Heart right ventricle (tissue), 16 donors: ENCODE data around the gene TRIM2. TPM values are rescaled to one million over a fixed set of nuclear protein-coding genes. Genes with fewer than 3 reads are reported as not detected.

Experiments
- ATAC-seq, 8 donors: fragments of 200-7000 bp; cut with Tn5 transposase; one replicate each; pipeline ENCODE4 v1.9.1; 2020; ENCODE audit warnings: mild to moderate bottlenecking in 8 of 8, moderate library complexity in 8 of 8, moderate number of reproducible peaks in 1 of 8
- DNase-seq, 2 donors: peaks; one replicate each; pipeline ENCODE4 v3.0.0-alpha.2; 2020
- H3K27ac ChIP-seq, 10 donors: fragments of 200-600 bp; sonication (generic) in 2 of 10; one replicate each; pipeline versions ENCODE4 v1.5.0 to v1.8.0; 2020 to 2022; ENCODE audit warnings: mild to moderate bottlenecking in 3 of 10
- H3K27me3 ChIP-seq, 7 donors: fragments of 200-600 bp; one replicate each; pipeline ENCODE4 v1.8.0; 2021 to 2022; ENCODE audit warnings: mild to moderate bottlenecking in 2 of 7
- H3K36me3 ChIP-seq, 9 donors: fragments of 200-600 bp; sonication (generic) in 1 of 9; one replicate each; pipeline versions ENCODE4 v1.5.0 to v1.8.0; 2020 to 2022; ENCODE audit warnings: mild to moderate bottlenecking in 2 of 9
- H3K4me1 ChIP-seq, 9 donors: fragments of 200-600 bp; sonication (generic) in 1 of 9; one replicate each; pipeline versions ENCODE4 v1.5.0 to v1.8.0; 2020 to 2022; ENCODE audit warnings: mild to moderate bottlenecking in 4 of 9
- H3K4me3 ChIP-seq, 10 donors: fragments of 200-600 bp; sonication (generic) in 2 of 10; one replicate each; pipeline versions ENCODE4 v1.5.0 to v1.8.0; 2020 to 2022; ENCODE audit warnings: mild to moderate bottlenecking in 7 of 10, moderate library complexity in 2 of 10
- H3K9me3 ChIP-seq, 11 donors: fragments of 200-600 bp in 10 of 11; sonication (generic) in 2 of 11; one replicate each; pipeline versions ENCODE4 v1.5.0 to v1.8.0; 2013 to 2022; ENCODE audit warnings: mild to moderate bottlenecking in 2 of 11, control low read depth in 1 of 11, moderate library complexity in 1 of 11
- CTCF ChIP-seq, 9 donors: fragments of 200-600 bp; sonication (generic) in 2 of 9; IDR thresholded peaks; one replicate each; pipeline versions ENCODE4 v1.5.0 to v1.8.0; 2021 to 2022; ENCODE audit warnings: antibody characterized with exemption in 9 of 9, mild to moderate bottlenecking in 5 of 9, moderate library complexity in 1 of 9
- WGBS, 2 donors: extraction: QIAGEN DNeasy Blood & Tissue Kit; methylation state at CpG; one replicate each; pipeline ENCODE4 v1.1.7; 2013; ENCODE audit warnings: inconsistent platforms in 1 of 2; 5-methylcytosine and 5-hydroxymethylcytosine counted together
- intact Hi-C, 10 donors: fragments of 100-400 bp; cut with DNase I; formaldehyde crosslinking; loops; one replicate each; pipeline versions ENCODE4 v1.11.1 to v1.14.2; 2022
- polyA plus RNA-seq, 2 donors: library from polyadenylated mRNA; stranded (reverse); fragments of 200-250 nt; gene quantifications; one replicate each; pipeline ENCODE4 v1.2.3, GENCODE V29; 2013
- total RNA-seq, 10 donors: library from RNA; stranded (reverse); fragmentation: NEBNext Ultra II Directional in 3 of 10; extraction: Animal tissue kit (Norgen Biotek cat#: 25700) in 3 of 10; gene quantifications; one replicate each; pipeline versions ENCODE4 v1.2.1 to v1.2.4, GENCODE V29; 2021 to 2023
- donor health status: Arrhythmogenic right ventricular cardiomyopathy.
- donor health status: ischemic (EF 13 %, LVEDD 7.1; RV severe dilation, severe dysfunction).
- donor health status: healthy with polysubstance abuse.
- donor health status: DM: no; HTN: yes; CAD: no.
- donor health status: DM: no; HTN: no; CAD: no.
- donor health status: ischemic (EF 25% LVEDD 6.9; RV normal size, moderate dysfunction).
- donor health status: ischemic (EF 25% LVEDD 5.7; RV mildly dilated, moderate dysfunction).
- donor health status: healthy.
- donor health status: DM: yes; HTN: yes; CAD: no.
- donor health status: Ischemic cardiomyopathy.
- donor health status: ischemic (EF 35%, LVEDD 5.7; RV mildly dilated, moderate dysfunction).
- donor health status: nonischemic (EF 11% LVEDD 7.7; RV severe dilation, severe dysfunction).
- donor health status: DM: yes; HTN: yes; CAD: no.
- donor health status: PGD.
- donor health status: ischemic (EF 29% LVEDD 5.4; RV normal size, mild dysfunction).
- donor health status: nonischemic (EF 23%, LVEDD 6.1; RV moderate dilation, normal function).

TRIM2 gene
- total and polyA plus RNA-seq, 12 donors = 2.8 to 33.2 (median 20.5) TPM

GRCh38 chr4:153233761-153234371, 29.6 kb downstream of the TRIM2 start:
- ATAC-seq (peak in 4 of 8 donors; percentile 39 to 55 (median 48)), DNase-seq (no peak)
- TF ChIP-seq CTCF (IDR thresholded peaks at IDR 0.05) = no peak
- H3K27me3 ChIP-seq = no peaks in the 10 kb centered on the region
- H3K27ac ChIP-seq = peak overlapping the region in 1 of 10 donors; percentile 15
- intact Hi-C loops = loop anchor here in 1 of 10 donors (5.0 kb wide), 2 partner anchors 43 to 83 kb away; no protein-coding TSS in a partner anchor
- WGBS, 2 donors = 28 to 46% methylated on average over 5 of the region's 5 CpGs
- no peak overlapping the region for H3K4me3 ChIP-seq
- H3K36me3 ChIP-seq = peaks cover 0 to 16% (median 0%) of the 10 kb centered on the region in 9 donors
- no peaks in the 10 kb centered on the region for H3K9me3 ChIP-seq
- peaks cover 8 to 54% (median 27%) of the 10 kb centered on the region in 9 donors for H3K4me1 ChIP-seq

GRCh38 chr4:153234885-153235284, 30.6 kb downstream of the TRIM2 start:
- Histone ChIP-seq H3K4me3 (no peak overlapping the region), H3K27ac (no peak overlapping the region), H3K27me3 (no peaks in the 10 kb centered on the region), H3K9me3 (no peaks in the 10 kb centered on the region), H3K36me3 (peaks cover 0 to 21% (median 0%) of the 10 kb centered on the region in 9 donors), H3K4me1 (peaks cover 8 to 46% (median 27%) of the 10 kb centered on the region in 9 donors)
- ATAC-seq (no peak), DNase-seq (no peak)
- 89 to 95% methylated on average over 2 of the region's 2 CpGs for WGBS, 2 donors
- intact Hi-C loops = loop anchor here in 1 of 10 donors (5.0 kb wide), 2 partner anchors 42 to 82 kb away; no protein-coding TSS in a partner anchor
- no peak for TF ChIP-seq CTCF (IDR thresholded peaks at IDR 0.05)

GRCh38 chr4:153238135-153238919, 34.1 kb downstream of the TRIM2 start:
- intact Hi-C loops = no loop called here
- H3K36me3 ChIP-seq = peaks cover 0 to 29% (median 0%) of the 10 kb centered on the region in 9 donors
- TF ChIP-seq CTCF (IDR thresholded peaks at IDR 0.05) = no peak
- DNase-seq = no peak
- WGBS, 2 donors = 76 to 94% methylated on average over 5 of the region's 5 CpGs
- no peak overlapping the region for H3K4me3 ChIP-seq
- H3K4me1 ChIP-seq = peaks cover 11 to 53% (median 37%) of the 10 kb centered on the region in 9 donors
- no peaks in the 10 kb centered on the region for H3K27me3 ChIP-seq
- H3K9me3 ChIP-seq = no peaks in the 10 kb centered on the region
- ATAC-seq = no peak
- no peak overlapping the region for H3K27ac ChIP-seq

- no peak for ATAC-seq
Observed at GRCh38 chr4:153239409-153239808, 35.2 kb downstream of the TRIM2 start.

More at GRCh38 chr4:153239409-153239808, 35.2 kb downstream of the TRIM2 start:
- no peak for DNase-seq
- WGBS, 2 donors = 91 to 93% methylated on average over 3 of the region's 3 CpGs
- Histone ChIP-seq H3K4me1 (peaks cover 5 to 45% (median 29%) of the 10 kb centered on the region in 9 donors), H3K27me3 (no peaks in the 10 kb centered on the region), H3K9me3 (no peaks in the 10 kb centered on the region), H3K4me3 (no peak overlapping the region), H3K36me3 (peaks cover 0 to 29% (median 0%) of the 10 kb centered on the region in 9 donors), H3K27ac (no peak overlapping the region)
- no peak for TF ChIP-seq CTCF (IDR thresholded peaks at IDR 0.05)
- intact Hi-C loops = no loop called here
